HepG2 (cell line): ENCODE results near the gene ACTRT2. TPM values are rescaled to one million over a fixed set of nuclear protein-coding genes. Genes with fewer than 3 reads are reported as not detected.

ENCODE experiments used
- ATAC-seq: fragments of 200-7000 bp; cut with Tn5 transposase; 3 replicates; pipeline ENCODE4 v1.9.1; 2020; ENCODE audit warnings: mild to moderate bottlenecking, moderate library complexity
- BruUV-seq: library from RNA; stranded (reverse); fragments of 400-500 nt; replicated peaks from 2 replicates; lab custom pipeline; 2021; lab: Mats Ljungman, UMichigan
- CTCF ChIA-PET: fragments of 300-600 bp; formaldehyde crosslinking; extraction: SDS; loops from one replicate; lab custom pipeline; 2021; ENCODE audit warnings: low total read pairs, inconsistent platforms, low intra/inter-chr PET ratio; lab: Yijun Ruan, JAX
- POLR2A ChIA-PET: fragments of 350-600 bp; sonication (Branson Sonifier 250); formaldehyde crosslinking; loops from one replicate; lab custom pipeline; 2020; ENCODE audit warnings: antibody characterized with exemption, inconsistent platforms; lab: Yijun Ruan, JAX
- DNase-seq: peaks from one replicate; pipeline ENCODE4 v3.0.0-alpha.2; 2015; ENCODE audit warnings: low spot score
- FAIRE-seq: peaks from 3 replicates; lab custom pipeline; 2011; peaks lifted over from hg19 to GRCh38; lab: Jason Lieb, UNC
- H2AFZ ChIP-seq: one replicate; pipeline ENCODE4 v1.6.1; 2011; ENCODE audit warnings: low read length, inconsistent platforms
- H3K27ac ChIP-seq: fragments of 300-600 bp; 3 replicates; pipeline ENCODE4 v1.8.0; 2011; ENCODE audit warnings: mixed run types, mild to moderate bottlenecking, mixed read lengths, low read length, inconsistent platforms; ENCODE audit not compliant: insufficient read depth; ENCODE audit errors: extremely low read length
- H3K27me3 ChIP-seq, 2 experiments: fragments of 200-600 bp in 1 of 2; 2 replicates in 1 of 2; 3 replicates in 1 of 2; pipeline versions ENCODE4 v1.6.0 to v1.8.0; 2011; ENCODE audit warnings: low read length in 2 of 2, mild to moderate bottlenecking in 2 of 2, moderate library complexity in 2 of 2, inconsistent platforms in 1 of 2; ENCODE audit not compliant: insufficient read depth in 2 of 2, control insufficient read depth in 1 of 2
- H3K36me3 ChIP-seq, 2 experiments: fragments of 200-600 bp in 1 of 2; replicated peaks in 1 of 2; 2 replicates in 1 of 2; 3 replicates in 1 of 2; pipeline versions ENCODE4 v1.5.1 to v1.8.0; 2011; ENCODE audit warnings: low read length in 2 of 2, inconsistent platforms in 1 of 2; ENCODE audit not compliant: insufficient read depth in 2 of 2, control insufficient read depth in 1 of 2
- H3K4me1 ChIP-seq: 2 replicates; pipeline ENCODE4 v1.5.1; 2012; ENCODE audit warnings: low read length, inconsistent platforms; ENCODE audit not compliant: insufficient read depth
- H3K4me2 ChIP-seq: 2 replicates; pipeline ENCODE4 v1.6.0; 2011; ENCODE audit warnings: low read depth, low read length, inconsistent platforms
- H3K4me3 ChIP-seq, 3 experiments: fragments of 200-600 bp in 1 of 3; sonication (generic), shearing (Covaris generic) in 1 of 3; replicated peaks in 1 of 3; 2 replicates each; pipeline ENCODE4 v1.5.1; 2011 to 2016; ENCODE audit warnings: low read length in 3 of 3, inconsistent platforms in 2 of 3, low read depth in 2 of 3, mild to moderate bottlenecking in 2 of 3, control low read depth in 1 of 3, mixed read lengths in 1 of 3; ENCODE audit not compliant: insufficient read depth in 1 of 3
- H3K79me2 ChIP-seq: one replicate; pipeline ENCODE4 v1.6.1; 2011; ENCODE audit warnings: low read length, inconsistent platforms; ENCODE audit not compliant: insufficient read depth
- H3K9ac ChIP-seq: 2 replicates; pipeline ENCODE4 v1.6.0; 2011; ENCODE audit warnings: mild to moderate bottlenecking, low read depth, low read length, inconsistent platforms; ENCODE audit not compliant: insufficient read depth
- H3K9me3 ChIP-seq: 2 replicates; pipeline ENCODE4 v1.5.1; 2012; ENCODE audit warnings: mild to moderate bottlenecking, low read length
- H4K20me1 ChIP-seq: 2 replicates; pipeline ENCODE4 v1.6.0; 2011; ENCODE audit warnings: inconsistent platforms, mild to moderate bottlenecking, low read length, moderate library complexity; ENCODE audit not compliant: insufficient read depth
- AKAP8 ChIP-seq: sonication (generic); formaldehyde crosslinking; IDR thresholded peaks from 2 replicates; pipeline ENCODE4 v1.5.1; 2020; ENCODE audit warnings: mild to moderate bottlenecking, missing genetic modification reagents
- CBX2 ChIP-seq, 2 experiments: fragments of 200-600 bp in 1 of 2; sonication (generic); formaldehyde crosslinking in 1 of 2; IDR thresholded peaks; 2 replicates each; pipeline versions ENCODE4 v1.7.0 to v1.8.1; 2018 to 2022; ENCODE audit warnings: low read depth in 2 of 2, low read length in 1 of 2, mild to moderate bottlenecking in 1 of 2, missing genetic modification reagents in 1 of 2
- CHD4 ChIP-seq: fragments of 200-600 bp; sonication (generic); IDR thresholded peaks from 2 replicates; pipeline ENCODE4 v1.7.0; 2017; ENCODE audit warnings: mild to moderate bottlenecking, low read length, borderline replicate concordance
- FOXM1 ChIP-seq: sonication (generic); formaldehyde crosslinking; IDR thresholded peaks from 2 replicates; pipeline ENCODE4 v1.5.0; 2020; ENCODE audit warnings: missing genetic modification reagents
- HOXA3 ChIP-seq: sonication (generic); formaldehyde crosslinking; IDR thresholded peaks from 2 replicates; pipeline ENCODE4 v1.5.0; 2020; ENCODE audit warnings: missing genetic modification reagents
- KAT8 ChIP-seq: IDR thresholded peaks from 2 replicates; pipeline ENCODE4 v1.6.1; 2016; ENCODE audit warnings: missing genetic modification reagents, missing compliant biosample characterization
- NFE2L2 ChIP-seq: fragments of 150-350 bp; IDR thresholded peaks from 2 replicates; pipeline ENCODE4 v1.6.1; 2014; ENCODE audit warnings: low read length
- NFYC ChIP-seq: IDR thresholded peaks from 2 replicates; pipeline ENCODE4 v1.6.1; 2016; ENCODE audit warnings: missing genetic modification reagents, missing compliant biosample characterization
- PAXIP1 ChIP-seq: sonication (generic); formaldehyde crosslinking; conservative IDR thresholded peaks from 2 replicates; pipeline ENCODE4 v1.4.0; 2020; ENCODE audit warnings: mild to moderate bottlenecking, missing genetic modification reagents, moderate library complexity
- STAT6 ChIP-seq: sonication (generic); formaldehyde crosslinking; IDR thresholded peaks from 2 replicates; pipeline ENCODE4 v1.4.0; 2020; ENCODE audit warnings: missing genetic modification reagents, mild to moderate bottlenecking, borderline replicate concordance
- SUZ12 ChIP-seq: fragments of 150-350 bp; IDR thresholded peaks from 2 replicates; pipeline ENCODE4 v1.6.1; 2014; ENCODE audit warnings: low read depth, low read length
- ZNF317 ChIP-seq: sonication (generic); formaldehyde crosslinking; IDR thresholded peaks from 2 replicates; pipeline ENCODE4 v1.5.0; 2020; ENCODE audit warnings: mild to moderate bottlenecking, missing genetic modification reagents
- ZNF354B ChIP-seq: sonication (generic); formaldehyde crosslinking; IDR thresholded peaks from 2 replicates; pipeline ENCODE4 v1.8.0; 2022; ENCODE audit warnings: mild to moderate bottlenecking, missing genetic modification reagents
- ZNF562 ChIP-seq: sonication (generic); formaldehyde crosslinking; IDR thresholded peaks from 2 replicates; pipeline ENCODE4 v1.8.0; 2022; ENCODE audit warnings: missing genetic modification reagents, borderline replicate concordance
- ZNF75D ChIP-seq: sonication (generic); formaldehyde crosslinking; IDR thresholded peaks from 2 replicates; pipeline ENCODE4 v1.8.1; 2023; ENCODE audit warnings: missing genetic modification reagents, mild to moderate bottlenecking, borderline replicate concordance
- ZNF775 ChIP-seq: sonication (generic); formaldehyde crosslinking; IDR thresholded peaks from 2 replicates; pipeline ENCODE4 v1.4.0; 2020; ENCODE audit warnings: missing genetic modification reagents, mild to moderate bottlenecking, moderate library complexity, borderline replicate concordance
- WGBS: methylation state at CpG from one replicate; pipeline ENCODE4 v1.1.6; 2017; ENCODE audit warnings: low lambda C conversion rate; 5-methylcytosine and 5-hydroxymethylcytosine counted together
- in situ Hi-C: cut with HindIII; loops from 2 replicates; pipeline ENCODE4 v1.10.0; 2017; ENCODE audit warnings: low pct_unique_long_range_greater_than_20kb; ENCODE audit not compliant: extremely low pct_ligation_motif_present
- intact Hi-C: fragments of 100-400 bp; cut with micrococcal nuclease; formaldehyde crosslinking; loops from one replicate; pipeline ENCODE4 v1.10.0; 2022; ENCODE audit not compliant: unreplicated experiment
- polyA plus RNA-seq, 8 experiments: library from polyadenylated mRNA; depleted of rRNA in 3 of 8; stranded (reverse) in 7 of 8; unstranded in 1 of 8; fragments of >200 nt; fragmentation: Illumina TruSeq in 4 of 8; extraction: Trizol in 4 of 8; gene quantifications; 2 replicates each; pipeline versions ENCODE4 v1.2.1 to v1.2.3, GENCODE V29; 2011 to 2016; ENCODE audit warnings: low read depth in 4 of 8, missing spikeins in 1 of 8, mixed read lengths in 1 of 8; ENCODE audit not compliant: insufficient read depth in 1 of 8
- total RNA-seq, 5 experiments: library from RNA; depleted of rRNA; stranded (reverse); fragments of >200 nt; fragmentation: Illumina TruSeq; extraction: Trizol; gene quantifications; 2 replicates each; pipeline ENCODE4 v1.2.3, GENCODE V29; 2016; ENCODE audit warnings: low read depth in 1 of 5

The ACTRT2 gene
- total and polyA plus RNA-seq, 2 of the 13 experiments (the other 11 are each of a cell fraction or from before 2014, with no cell fraction given), result not detected

GRCh38 chr1:2985067-2985561 is 36.2 kb upstream of the ACTRT2 start (continued):
- TF ChIP-seq ZNF75D (CRISPR knock-in tag) (no peak), NFYC (CRISPR knock-in tag) (no peak), HOXA3 (CRISPR knock-in tag) (no peak)

GRCh38 chr1:2985694-2986548 is 35.3 kb upstream of the ACTRT2 start:
- WGBS, result 35% methylated on average over 5 of the region's 5 CpGs
- no peak for TF ChIP-seq STAT6 (CRISPR knock-in tag)
- no peak for TF ChIP-seq ZNF354B
- TF ChIP-seq SUZ12, result no peak
- no peak for TF ChIP-seq CBX2 (IDR thresholded peaks at IDR 0.05; ENCODE audit: low read depth, low read length)
- TF ChIP-seq CBX2 (CRISPR knock-in tag; IDR thresholded peaks at IDR 0.05; ENCODE audit: low read depth), result no peak
- TF ChIP-seq CHD4, result no peak
- no peak for TF ChIP-seq PAXIP1
- TF ChIP-seq ZNF775 (CRISPR knock-in tag), result no peak
- no peak for TF ChIP-seq FOXM1
- no peak for TF ChIP-seq ZNF562 (CRISPR knock-in tag)
- TF ChIP-seq NFE2L2, result no peak
- TF ChIP-seq ZNF317 (CRISPR knock-in tag), result no peak
- TF ChIP-seq AKAP8 (CRISPR knock-in tag), result no peak
- no peak for TF ChIP-seq KAT8 (CRISPR knock-in tag)
- TF ChIP-seq, all 625 proteins: peak for 0
- Histone ChIP-seq H3K36me3 (no peaks in the 10 kb centered on the region), H2AFZ (no peak overlapping the region), H3K27ac (no peak overlapping the region), H3K27me3 (peaks cover 9 to 43% of the 10 kb centered on the region in 2 experiments), H4K20me1 (no peaks in the 10 kb centered on the region), H3K4me3 (no peak overlapping the region), H3K79me2 (no peaks in the 10 kb centered on the region), H3K4me1 (no peaks in the 10 kb centered on the region), H3K9ac (no peak overlapping the region), H3K4me2 (no peak overlapping the region), H3K9me3 (no peaks in the 10 kb centered on the region)
- BruUV-seq, result no TSS peak
- no peak for ATAC-seq
- ChIA-PET POLR2A (no interaction called here), CTCF (no interaction called here)
- no peak for FAIRE-seq
- no peak for DNase-seq
- in situ Hi-C loops, result no loop called here
- intact Hi-C loops, result no loop called here
